Parathyroid adenoma (tissue), 2 donors: ENCODE measurements around the gene CEP63.
A peak's percentile ranks its signal among the peaks of the same experiment; 100 is the strongest.

Source experiments
- H2AFZ ChIP-seq: fragments of 300-600 bp; sonication (generic); one replicate; pipeline ENCODE4 v1.7.0; 2017; ENCODE audit warnings: antibody characterized with exemption, mild to moderate bottlenecking
- H3K27ac ChIP-seq: fragments of 300-600 bp; sonication (generic); one replicate; pipeline ENCODE4 v1.7.0; 2017
- H3K27me3 ChIP-seq: fragments of 300-600 bp; sonication (generic); one replicate; pipeline ENCODE4 v1.7.0; 2017; ENCODE audit warnings: low read length; ENCODE audit not compliant: control insufficient read depth, insufficient read depth
- H3K36me3 ChIP-seq: fragments of 300-600 bp; sonication (generic); one replicate; pipeline ENCODE4 v1.7.0; 2017; ENCODE audit warnings: low read length; ENCODE audit not compliant: control insufficient read depth, insufficient read depth
- H3K4me1 ChIP-seq: fragments of 300-600 bp; sonication (generic); one replicate; pipeline ENCODE4 v1.7.0; 2017; ENCODE audit warnings: control low read depth
- H3K4me2 ChIP-seq: fragments of 300-600 bp; sonication (generic); one replicate; pipeline ENCODE4 v1.7.0; 2017; ENCODE audit warnings: low read length
- H3K4me3 ChIP-seq: fragments of 300-600 bp; sonication (generic); one replicate; pipeline ENCODE4 v1.7.0; 2017; ENCODE audit warnings: low read depth, low read length
- H3K79me2 ChIP-seq: fragments of 300-600 bp; sonication (generic); one replicate; pipeline ENCODE4 v1.7.0; 2017; ENCODE audit warnings: control low read depth
- H3K9ac ChIP-seq: fragments of 300-600 bp; sonication (generic); one replicate; pipeline ENCODE4 v1.7.0; 2017; ENCODE audit warnings: mild to moderate bottlenecking
- H3K9me3 ChIP-seq: fragments of 300-600 bp; sonication (generic); one replicate; pipeline ENCODE4 v1.7.0; 2017; ENCODE audit warnings: low read length; ENCODE audit not compliant: control insufficient read depth
- TF ChIP-seq, protein P1 (sequence below): fragments of 300-600 bp; sonication (generic); IDR thresholded peaks from one replicate; pipeline ENCODE4 v1.7.0; 2017; ENCODE audit warnings: antibody characterized with exemption, mild to moderate bottlenecking
- donor health status: primary hyperparathyroidism.

The CEP63 gene

DNA sequence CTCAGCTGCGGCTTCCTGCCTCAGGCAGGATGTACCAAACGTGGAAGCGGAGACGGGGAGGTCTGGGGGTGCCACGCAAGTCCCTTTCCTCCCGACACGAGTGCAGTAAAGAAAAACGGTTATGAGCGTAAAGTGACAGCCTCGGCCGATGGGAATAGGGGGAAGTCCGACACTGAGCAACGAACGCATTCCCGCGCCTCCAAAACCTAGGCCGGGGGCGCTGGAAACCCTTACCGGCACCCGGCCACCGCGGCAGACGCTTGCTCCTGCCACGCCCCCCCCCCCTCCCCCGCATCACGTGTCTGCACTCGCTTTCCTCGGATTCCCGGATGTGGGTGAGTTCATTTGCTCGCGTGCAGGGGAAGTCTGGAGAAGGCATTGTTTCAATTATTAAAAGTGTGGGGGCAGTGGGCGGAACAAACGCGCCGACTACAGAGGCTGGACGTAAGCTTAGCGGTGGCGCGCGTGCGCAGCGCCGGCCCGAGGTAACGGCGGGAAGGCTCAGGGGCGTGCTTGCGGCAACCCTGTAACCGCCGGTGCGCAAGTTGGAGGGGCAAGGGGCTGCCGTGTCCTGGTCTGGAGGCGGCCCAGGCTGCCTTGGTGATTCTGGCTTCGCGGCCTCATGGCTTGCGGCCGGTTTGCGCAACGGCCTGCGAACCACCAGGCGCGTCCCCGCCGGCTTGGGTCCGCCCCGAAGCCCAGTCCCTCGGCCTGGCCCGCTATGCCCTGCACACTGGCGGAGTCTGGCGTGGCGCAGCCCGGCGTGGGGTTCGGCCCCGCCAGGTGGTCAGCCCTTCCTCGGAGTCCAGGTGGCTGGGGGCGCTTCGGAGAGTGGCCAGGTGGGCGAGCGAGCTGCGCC is at the start of gene CEP63, which contains the start of gene ANAPC13:
TSS of gene CEP63 (plus strand) at position 340 of the 859 bp plus-strand sequence. CDS start 9,264 bp downstream, outside the sequence.
TSS of gene ANAPC13 (minus strand) at position 268 of the 859 bp plus-strand sequence. CDS start 3,081 bp downstream, outside the sequence.
- TF ChIP-seq, protein P1, sequence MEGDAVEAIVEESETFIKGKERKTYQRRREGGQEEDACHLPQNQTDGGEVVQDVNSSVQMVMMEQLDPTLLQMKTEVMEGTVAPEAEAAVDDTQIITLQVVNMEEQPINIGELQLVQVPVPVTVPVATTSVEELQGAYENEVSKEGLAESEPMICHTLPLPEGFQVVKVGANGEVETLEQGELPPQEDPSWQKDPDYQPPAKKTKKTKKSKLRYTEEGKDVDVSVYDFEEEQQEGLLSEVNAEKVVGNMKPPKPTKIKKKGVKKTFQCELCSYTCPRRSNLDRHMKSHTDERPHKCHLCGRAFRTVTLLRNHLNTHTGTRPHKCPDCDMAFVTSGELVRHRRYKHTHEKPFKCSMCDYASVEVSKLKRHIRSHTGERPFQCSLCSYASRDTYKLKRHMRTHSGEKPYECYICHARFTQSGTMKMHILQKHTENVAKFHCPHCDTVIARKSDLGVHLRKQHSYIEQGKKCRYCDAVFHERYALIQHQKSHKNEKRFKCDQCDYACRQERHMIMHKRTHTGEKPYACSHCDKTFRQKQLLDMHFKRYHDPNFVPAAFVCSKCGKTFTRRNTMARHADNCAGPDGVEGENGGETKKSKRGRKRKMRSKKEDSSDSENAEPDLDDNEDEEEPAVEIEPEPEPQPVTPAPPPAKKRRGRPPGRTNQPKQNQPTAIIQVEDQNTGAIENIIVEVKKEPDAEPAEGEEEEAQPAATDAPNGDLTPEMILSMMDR, result no peak
- H3K4me3 ChIP-seq, result peak within 1 kb of the TSS; percentile 99
- H3K4me1 ChIP-seq, result no peaks in the 10 kb centered on the region
- H3K36me3 ChIP-seq, result no peaks in the 10 kb centered on the region
- H3K27ac ChIP-seq, result peak within 1 kb of the TSS; percentile 85
- peak within 1 kb of the TSS; percentile 63 for H3K9ac ChIP-seq
- H2AFZ ChIP-seq, result peak within 1 kb of the TSS; percentile 92
- H3K9me3 ChIP-seq, result no peaks in the 10 kb centered on the region
- H3K79me2 ChIP-seq, result peaks cover 18% of the 10 kb centered on the region
- no peaks in the 10 kb centered on the region for H3K27me3 ChIP-seq
- H3K4me2 ChIP-seq, result peak within 1 kb of the TSS; percentile 100

DNA sequence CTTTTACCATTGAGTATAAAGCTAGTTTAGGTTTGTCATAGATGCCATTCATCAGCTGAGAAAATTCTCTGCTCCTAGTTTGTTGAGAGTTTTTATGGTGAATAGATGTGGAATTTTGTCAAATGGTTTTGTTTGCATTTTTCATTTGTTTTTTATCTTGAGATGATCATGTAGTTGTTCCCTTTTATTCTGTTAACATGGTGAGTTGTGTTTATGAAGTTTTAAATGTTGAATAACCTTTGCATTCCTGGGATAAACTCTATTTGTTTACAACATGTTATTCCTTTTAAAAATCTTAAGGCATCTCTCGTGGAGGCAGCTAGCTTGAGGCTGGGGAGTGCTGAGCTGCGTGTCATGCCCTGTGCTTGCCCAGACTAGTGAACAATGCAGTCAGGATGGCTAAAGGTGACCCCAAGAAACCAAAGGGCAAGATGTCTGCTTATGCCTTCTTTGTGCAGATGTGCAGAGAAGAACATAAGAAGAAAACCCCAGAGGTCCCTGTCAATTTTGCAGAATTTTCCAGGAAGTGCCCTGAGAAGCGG is 48.6 kb upstream of the CEP63 start:
- no peak overlapping the region for H3K9ac ChIP-seq
- no peaks in the 10 kb centered on the region for H3K79me2 ChIP-seq
- TF ChIP-seq, protein P1, result no peak
- H3K36me3 ChIP-seq, result no peaks in the 10 kb centered on the region
- H3K4me1 ChIP-seq, result no peaks in the 10 kb centered on the region
- no peak overlapping the region for H3K27ac ChIP-seq
- H3K27me3 ChIP-seq, result no peaks in the 10 kb centered on the region
- H3K4me2 ChIP-seq, result no peak overlapping the region
- H2AFZ ChIP-seq, result no peak overlapping the region
- no peak overlapping the region for H3K4me3 ChIP-seq
- no peaks in the 10 kb centered on the region for H3K9me3 ChIP-seq

DNA sequence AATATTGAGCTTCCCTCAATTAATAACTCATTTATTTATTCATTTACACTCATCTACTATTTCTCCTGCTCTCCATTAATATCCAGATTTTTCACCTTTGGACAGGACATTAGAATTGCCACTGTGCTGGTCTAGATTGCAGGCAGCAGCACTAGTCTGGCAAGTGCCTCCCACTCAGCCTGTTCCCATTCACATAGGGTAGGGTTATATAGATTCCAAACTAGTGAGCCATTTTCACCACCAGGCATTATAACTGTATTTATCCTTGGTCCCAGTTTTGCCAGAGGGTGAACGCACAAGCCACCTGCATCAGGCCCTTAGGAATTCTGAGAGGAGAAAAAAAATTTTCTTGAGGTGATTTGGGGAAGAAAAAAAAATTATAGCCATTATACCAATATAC is 44.5 kb upstream of the CEP63 start:
- H3K27me3 ChIP-seq, result no peaks in the 10 kb centered on the region
- TF ChIP-seq, protein P1, result no peak
- H3K79me2 ChIP-seq, result no peaks in the 10 kb centered on the region
- H3K9me3 ChIP-seq, result no peaks in the 10 kb centered on the region
- no peak overlapping the region for H2AFZ ChIP-seq
- H3K36me3 ChIP-seq, result no peaks in the 10 kb centered on the region
- no peak overlapping the region for H3K4me2 ChIP-seq
- no peak overlapping the region for H3K27ac ChIP-seq
- H3K4me1 ChIP-seq, result peaks cover 5% of the 10 kb centered on the region
- H3K9ac ChIP-seq, result no peak overlapping the region
- H3K4me3 ChIP-seq, result no peak overlapping the region

DNA sequence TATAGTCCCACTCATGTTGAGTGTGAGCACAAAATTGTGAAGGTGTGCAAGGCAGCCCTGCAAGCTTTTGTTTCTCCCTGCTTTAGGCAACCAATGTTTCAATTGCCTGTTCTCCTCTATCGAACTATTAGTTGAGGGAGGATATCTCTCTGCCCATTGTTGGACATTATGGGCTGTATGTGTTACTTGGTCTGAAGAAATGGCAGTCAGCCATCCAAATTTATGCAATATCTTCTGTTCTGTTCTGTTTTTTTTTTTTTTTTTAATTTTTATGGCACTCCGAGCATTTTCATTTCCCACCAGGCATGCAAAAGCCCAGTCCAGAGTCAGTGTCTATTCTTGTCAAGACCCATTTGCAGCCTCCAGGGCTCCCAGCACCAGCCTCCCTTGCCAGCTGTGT is 44.0 kb upstream of the CEP63 start:
- H3K36me3 ChIP-seq, result no peaks in the 10 kb centered on the region
- no peak overlapping the region for H3K4me3 ChIP-seq
- peaks cover 5% of the 10 kb centered on the region for H3K4me1 ChIP-seq
- no peaks in the 10 kb centered on the region for H3K9me3 ChIP-seq
- no peaks in the 10 kb centered on the region for H3K27me3 ChIP-seq
- no peaks in the 10 kb centered on the region for H3K79me2 ChIP-seq
- no peak overlapping the region for H3K9ac ChIP-seq
- TF ChIP-seq, protein P1, result no peak
- no peak overlapping the region for H3K4me2 ChIP-seq
- no peak overlapping the region for H3K27ac ChIP-seq
- no peak overlapping the region for H2AFZ ChIP-seq
